Tibial artery (tissue), 4 donors: Measurements from ENCODE around the gene REEP6.
"Not testable (repeated sequence)": the region's sequence is repeated elsewhere in the genome, so short reads cannot be mapped to it uniquely, and the experiment has no call there.

Experiments
- DNase-seq, 2 donors: peaks; one replicate each; pipeline ENCODE4 v3.0.0-alpha.2; 2019
- H3K27ac ChIP-seq, 2 donors: fragments of 200-600 bp; sonication (generic) in 1 of 2; 1 replicate in 1 of 2; 2 replicates in 1 of 2; pipeline ENCODE4 v1.5.1; 2018 to 2019; ENCODE audit warnings: mild to moderate bottlenecking in 1 of 2
- H3K27me3 ChIP-seq, 2 donors: fragments of 200-600 bp; sonication (generic) in 1 of 2; one replicate each; pipeline versions ENCODE4 v1.5.1 to v1.6.0; 2016 to 2019
- H3K36me3 ChIP-seq, 3 donors: fragments of 200-600 bp; sonication (generic) in 2 of 3; one replicate each; pipeline ENCODE4 v1.5.1; 2016 to 2019; ENCODE audit warnings: mild to moderate bottlenecking in 2 of 3
- H3K4me1 ChIP-seq, 4 donors: fragments of 200-600 bp; sonication (generic) in 2 of 4; 1 replicate in 3 of 4; 2 replicates in 1 of 4; pipeline ENCODE4 v1.5.1; 2016 to 2019
- H3K4me3 ChIP-seq, 2 donors: fragments of 200-600 bp; sonication (generic) in 1 of 2; 1 replicate in 1 of 2; 2 replicates in 1 of 2; pipeline ENCODE4 v1.5.1; 2018 to 2019; ENCODE audit warnings: mild to moderate bottlenecking in 2 of 2
- H3K9me3 ChIP-seq, 3 donors: fragments of 200-600 bp; sonication (generic) in 1 of 3; one replicate each; pipeline ENCODE4 v1.5.1; 2016 to 2019
- intact Hi-C: fragments of 100-400 bp; cut with DNase I; formaldehyde crosslinking; loops from one replicate; pipeline ENCODE4 v1.15.0; 2023; ENCODE audit warnings: low total_unique reads
- TF ChIP-seq, protein P1 (sequence below), 2 experiments: fragments of 200-600 bp in 1 of 2; fragments of 450-650 bp in 1 of 2; IDR thresholded peaks; one replicate each; pipeline ENCODE4 v1.5.1; 2017 to 2019; ENCODE audit warnings: antibody characterized with exemption in 2 of 2, mild to moderate bottlenecking in 1 of 2, moderate library complexity in 1 of 2

The REEP6 gene

GRCh38 chr19:1475751-1476437 is 15.1 kb upstream of the REEP6 start:
- Histone ChIP-seq H3K27me3 (peaks cover 14 to 63% of the 10 kb centered on the region in 2 donors), H3K36me3 (peaks cover 0 to 30% (median 30%) of the 10 kb centered on the region in 3 donors), H3K4me1 (peaks cover 3 to 46% (median 39%) of the 10 kb centered on the region in 4 donors), H3K9me3 (no peaks in the 10 kb centered on the region), H3K4me3 (no peak overlapping the region), H3K27ac (no peak overlapping the region)
- no peak for DNase-seq
- intact Hi-C loops, result no loop called here
- TF ChIP-seq, protein P1, sequence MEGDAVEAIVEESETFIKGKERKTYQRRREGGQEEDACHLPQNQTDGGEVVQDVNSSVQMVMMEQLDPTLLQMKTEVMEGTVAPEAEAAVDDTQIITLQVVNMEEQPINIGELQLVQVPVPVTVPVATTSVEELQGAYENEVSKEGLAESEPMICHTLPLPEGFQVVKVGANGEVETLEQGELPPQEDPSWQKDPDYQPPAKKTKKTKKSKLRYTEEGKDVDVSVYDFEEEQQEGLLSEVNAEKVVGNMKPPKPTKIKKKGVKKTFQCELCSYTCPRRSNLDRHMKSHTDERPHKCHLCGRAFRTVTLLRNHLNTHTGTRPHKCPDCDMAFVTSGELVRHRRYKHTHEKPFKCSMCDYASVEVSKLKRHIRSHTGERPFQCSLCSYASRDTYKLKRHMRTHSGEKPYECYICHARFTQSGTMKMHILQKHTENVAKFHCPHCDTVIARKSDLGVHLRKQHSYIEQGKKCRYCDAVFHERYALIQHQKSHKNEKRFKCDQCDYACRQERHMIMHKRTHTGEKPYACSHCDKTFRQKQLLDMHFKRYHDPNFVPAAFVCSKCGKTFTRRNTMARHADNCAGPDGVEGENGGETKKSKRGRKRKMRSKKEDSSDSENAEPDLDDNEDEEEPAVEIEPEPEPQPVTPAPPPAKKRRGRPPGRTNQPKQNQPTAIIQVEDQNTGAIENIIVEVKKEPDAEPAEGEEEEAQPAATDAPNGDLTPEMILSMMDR (IDR thresholded peaks at IDR 0.05), result no peak

- H3K9me3 ChIP-seq, H3K27ac ChIP-seq, H3K4me3 ChIP-seq, DNase-seq, intact Hi-C loops: not testable (repeated sequence)
- H3K27me3 ChIP-seq, result peaks cover 3 to 52% of the 10 kb centered on the region in 2 donors
- H3K36me3 ChIP-seq, result peaks cover 0 to 30% (median 30%) of the 10 kb centered on the region in 3 donors
- H3K4me1 ChIP-seq, result peaks cover 0 to 35% (median 27%) of the 10 kb centered on the region in 4 donors
Observed at GRCh38 chr19:1477056-1477455, 13.9 kb upstream of the REEP6 start.

DNA sequence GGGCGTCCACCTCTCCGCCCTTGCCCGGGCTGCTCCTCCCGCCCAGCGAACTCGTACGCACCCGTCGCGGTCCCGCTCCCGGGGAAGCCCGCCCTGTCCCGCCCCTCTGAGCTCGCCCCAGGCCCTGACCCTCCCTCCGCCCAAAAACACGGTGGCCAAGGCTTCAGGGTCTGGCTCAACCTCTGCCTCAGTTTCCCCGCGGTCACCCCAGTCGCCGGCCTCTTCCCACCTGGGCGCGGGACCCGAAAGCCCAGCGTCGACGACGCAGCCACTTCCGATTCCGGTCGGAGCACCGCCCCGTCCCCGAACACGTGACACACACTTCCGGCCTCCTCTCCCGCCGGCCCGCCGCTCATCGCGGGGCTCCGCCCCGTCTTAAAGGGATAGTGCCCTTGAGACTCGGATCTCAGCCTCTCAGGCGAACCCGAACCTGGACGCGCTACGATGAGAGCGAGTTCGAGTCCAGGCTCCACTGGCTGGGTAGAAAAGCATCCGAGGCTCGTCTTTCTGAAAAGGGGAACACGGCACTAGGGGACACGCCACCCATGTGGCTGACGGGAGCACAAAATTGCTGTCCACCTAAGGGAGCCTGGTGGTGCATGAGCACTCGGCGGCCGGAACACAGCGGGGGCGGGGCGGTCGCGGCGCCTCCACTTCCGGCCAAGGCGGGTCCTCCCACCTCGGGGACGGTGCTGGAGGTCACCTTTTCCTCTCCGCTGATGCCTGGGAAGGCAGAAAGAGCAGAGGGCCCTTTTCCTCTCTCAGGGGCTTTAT is 11.9 kb upstream of the REEP6 start, which contains the start of gene C19orf25:
Gene C19orf25, minus strand, starts transcription at position 282 of the 774 bp plus-strand sequence. CDS start 312 bp downstream, outside the sequence.
- no peaks in the 10 kb centered on the region for H3K9me3 ChIP-seq
- intact Hi-C loops, result no loop called here
- peaks cover 0 to 29% (median 24%) of the 10 kb centered on the region in 3 donors for H3K36me3 ChIP-seq
- peaks cover 0 to 40% of the 10 kb centered on the region in 2 donors for H3K27me3 ChIP-seq
- H3K4me1 ChIP-seq, result peaks cover 0 to 28% (median 18%) of the 10 kb centered on the region in 4 donors
- TF ChIP-seq, protein P1 (IDR thresholded peaks at IDR 0.05), result no peak
- DNase-seq, result peak; percentile 94 to 96
- H3K27ac ChIP-seq, result peak within 1 kb of the TSS; percentile 72
- H3K4me3 ChIP-seq, result peak within 1 kb of the TSS; percentile 74 to 99

- H3K36me3 ChIP-seq, result peaks cover 0 to 9% (median 3%) of the 10 kb centered on the region in 3 donors
- intact Hi-C loops, result no loop called here
- no peaks in the 10 kb centered on the region for H3K9me3 ChIP-seq
- TF ChIP-seq, protein P1 (IDR thresholded peaks at IDR 0.05), result no peak
- peaks cover 0 to 22% (median 18%) of the 10 kb centered on the region in 4 donors for H3K4me1 ChIP-seq
- H3K4me3 ChIP-seq, result no peak overlapping the region
- no peak overlapping the region for H3K27ac ChIP-seq
- peaks cover 0 to 17% of the 10 kb centered on the region in 2 donors for H3K27me3 ChIP-seq
- DNase-seq, result no peak
Observed at GRCh38 chr19:1481224-1481892, 9.6 kb upstream of the REEP6 start.

- intact Hi-C loops, result no loop called here
- Histone ChIP-seq H3K36me3 (peaks cover 0 to 4% (median 0%) of the 10 kb centered on the region in 3 donors), H3K4me1 (peaks cover 0 to 22% (median 18%) of the 10 kb centered on the region in 4 donors), H3K27me3 (peaks cover 0 to 13% of the 10 kb centered on the region in 2 donors), H3K4me3 (no peak overlapping the region), H3K9me3 (no peaks in the 10 kb centered on the region), H3K27ac (no peak overlapping the region)
- DNase-seq, result no peak
- TF ChIP-seq, protein P1 (IDR thresholded peaks at IDR 0.05), result no peak
Observed at GRCh38 chr19:1481893-1482360, 9.1 kb upstream of the REEP6 start.
